Neural cell (in vitro differentiated cells): ENCODE results near the gene FKTN. TPM values are rescaled to one million over a fixed set of nuclear protein-coding genes. Genes with fewer than 3 reads are reported as not detected.

Source experiments
- H2AFZ ChIP-seq: fragments of 200-600, 300-800 bp; sonication (generic), shearing (Covaris generic); 2 replicates; pipeline ENCODE4 v1.6.0; 2014; ENCODE audit warnings: low read depth, mild to moderate bottlenecking, antibody characterized with exemption, low read length, moderate library complexity
- H3F3A ChIP-seq: fragments of 200-600 bp; shearing (Covaris generic); 2 replicates; pipeline ENCODE4 v1.6.1; 2016; ENCODE audit warnings: mild to moderate bottlenecking, moderate library complexity, mixed read lengths, antibody characterized with exemption, low read length; ENCODE audit not compliant: insufficient read depth, poor library complexity, severe bottlenecking
- H3K27ac ChIP-seq: fragments of 200-600, 300-800 bp; sonication (generic), shearing (Covaris generic); 2 replicates; pipeline ENCODE4 v1.5.1; 2014; ENCODE audit warnings: mild to moderate bottlenecking, low read length, moderate library complexity
- H3K27me3 ChIP-seq: fragments of 300-800, 200-600 bp; sonication (generic), shearing (Covaris generic); 2 replicates; pipeline ENCODE4 v1.6.0; 2014; ENCODE audit warnings: mild to moderate bottlenecking, low read depth, low read length, moderate library complexity; ENCODE audit not compliant: insufficient read depth
- H3K36me3 ChIP-seq: fragments of 300-800, 200-600 bp; sonication (generic), shearing (Covaris generic); 2 replicates; pipeline ENCODE4 v1.5.1; 2014; ENCODE audit warnings: mild to moderate bottlenecking, antibody characterized with exemption, low read length, moderate library complexity; ENCODE audit not compliant: insufficient read depth
- H3K4me2 ChIP-seq: fragments of 300-800, 200-600 bp; sonication (generic), shearing (Covaris generic); 2 replicates; pipeline ENCODE4 v1.6.0; 2014; ENCODE audit warnings: mild to moderate bottlenecking, low read length
- H3K4me3 ChIP-seq: fragments of 300-800, 200-600 bp; sonication (generic), shearing (Covaris generic); 2 replicates; pipeline ENCODE4 v1.5.1; 2014; ENCODE audit warnings: mild to moderate bottlenecking, low read length, moderate library complexity
- H3K79me2 ChIP-seq: fragments of 200-600 bp; shearing (Covaris generic); replicated peaks from 2 replicates; pipeline ENCODE4 v1.6.0; 2014; ENCODE audit warnings: mild to moderate bottlenecking, low read length, moderate library complexity; ENCODE audit not compliant: insufficient read depth
- H3K9ac ChIP-seq: fragments of 300-800, 200-600 bp; sonication (generic), shearing (Covaris generic); 2 replicates; pipeline ENCODE4 v1.6.1; 2016; ENCODE audit warnings: mild to moderate bottlenecking, low read length, mixed read lengths
- H3K9me2 ChIP-seq: fragments of 200-600 bp; shearing (Covaris generic); 2 replicates; pipeline ENCODE4 v1.6.1; 2016; ENCODE audit warnings: mild to moderate bottlenecking, low read length, mixed read lengths; ENCODE audit not compliant: insufficient read depth
- H3K9me3 ChIP-seq: fragments of 200-600, 300-800 bp; sonication (generic), shearing (Covaris generic); 2 replicates; pipeline ENCODE4 v1.6.1; 2016; ENCODE audit warnings: mild to moderate bottlenecking, mixed run types, low read length, moderate library complexity, mixed read lengths
- H4K20me1 ChIP-seq: fragments of 200-600 bp; shearing (Covaris generic); 2 replicates; pipeline ENCODE4 v1.6.1; 2016; ENCODE audit warnings: mild to moderate bottlenecking, mixed run types; ENCODE audit not compliant: insufficient read depth
- CTCF ChIP-seq: fragments of 450-650 bp; IDR thresholded peaks from 2 replicates; pipeline ENCODE4 v1.5.1; 2014; ENCODE audit warnings: antibody characterized with exemption, mild to moderate bottlenecking, moderate library complexity; ENCODE audit not compliant: poor library complexity, severe bottlenecking
- EP300 ChIP-seq: fragments of 450-650 bp; conservative IDR thresholded peaks from 2 replicates; pipeline ENCODE4 v1.6.1; 2014; ENCODE audit warnings: antibody characterized with exemption, mild to moderate bottlenecking, moderate library complexity; ENCODE audit not compliant: poor library complexity, severe bottlenecking
- EZH2 ChIP-seq: fragments of 200-600, 300-800 bp; shearing (Covaris generic), sonication (generic); IDR thresholded peaks from 2 replicates; pipeline ENCODE4 v1.6.1; 2014; ENCODE audit warnings: antibody characterized with exemption, low read length, borderline replicate concordance, mild to moderate bottlenecking; ENCODE audit not compliant: insufficient read depth, poor library complexity, severe bottlenecking
- MXI1 ChIP-seq: fragments of 450-650 bp; conservative IDR thresholded peaks from 2 replicates; pipeline ENCODE4 v1.6.1; 2014; ENCODE audit warnings: antibody characterized with exemption, mild to moderate bottlenecking; ENCODE audit not compliant: poor library complexity, severe bottlenecking
- POLR2AphosphoS5 ChIP-seq: IDR thresholded peaks from 2 replicates; pipeline ENCODE4 v1.6.1; 2012
- RAD21 ChIP-seq: fragments of 450-650 bp; conservative IDR thresholded peaks from 2 replicates; pipeline ENCODE4 v1.6.1; 2014; ENCODE audit warnings: antibody characterized with exemption, mild to moderate bottlenecking, moderate library complexity
- REST ChIP-seq: IDR thresholded peaks from 2 replicates; pipeline ENCODE4 v1.6.1; 2012; ENCODE audit warnings: borderline replicate concordance
- SMC3 ChIP-seq: fragments of 450-650 bp; conservative IDR thresholded peaks from 2 replicates; pipeline ENCODE4 v1.6.1; 2014; ENCODE audit warnings: antibody characterized with exemption, mild to moderate bottlenecking, moderate library complexity; ENCODE audit not compliant: poor library complexity
- TAF1 ChIP-seq: IDR thresholded peaks from 2 replicates; pipeline ENCODE4 v1.6.1; 2012; ENCODE audit warnings: low read depth
- polyA plus RNA-seq: library from polyadenylated mRNA; depleted of rRNA; stranded (reverse); fragments of >200 nt; gene quantifications from 2 replicates; pipeline ENCODE4 v1.2.3, GENCODE V29; 2014

FKTN gene
- polyA plus RNA-seq, 1 donor from 2014 or later = 52.1 TPM

DNA sequence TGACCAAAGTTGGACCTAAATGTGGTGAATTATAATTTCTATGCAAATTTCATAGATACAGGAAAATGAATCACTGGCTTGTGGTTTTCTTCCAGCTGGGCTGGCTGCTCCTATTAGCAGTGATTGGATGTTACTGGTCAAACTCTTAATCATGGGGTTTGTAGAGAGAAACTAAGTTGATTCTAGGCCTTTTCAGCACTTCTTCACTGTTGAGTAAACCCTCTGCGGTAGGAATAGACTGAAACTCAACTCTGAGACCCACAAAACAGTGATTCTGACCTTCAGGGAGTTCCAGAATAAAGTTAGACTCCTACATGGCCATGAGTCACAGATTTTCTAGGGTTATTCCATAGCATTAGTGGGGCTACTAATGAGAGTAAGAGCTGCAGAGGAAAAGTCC lies 47.9 kb upstream of the FKTN start:
- Histone ChIP-seq H3K9me2 (no peaks in the 10 kb centered on the region), H3K27ac (no peak overlapping the region), H3K27me3 (no peaks in the 10 kb centered on the region), H3K4me3 (no peak overlapping the region), H3K9me3 (no peaks in the 10 kb centered on the region), H2AFZ (no peak overlapping the region), H3K79me2 (no peaks in the 10 kb centered on the region), H3F3A (no peaks in the 10 kb centered on the region), H3K36me3 (peaks cover 4% of the 10 kb centered on the region), H3K9ac (no peak overlapping the region), H3K4me2 (no peak overlapping the region), H4K20me1 (no peaks in the 10 kb centered on the region)
- no peak for TF ChIP-seq POLR2AphosphoS5
- no peak for TF ChIP-seq CTCF
- TF ChIP-seq EP300 = no peak
- no peak for TF ChIP-seq REST
- no peak for TF ChIP-seq EZH2
- TF ChIP-seq TAF1 = no peak
- TF ChIP-seq SMC3 = no peak
- TF ChIP-seq MXI1 = no peak
- no peak for TF ChIP-seq RAD21

GRCh38 chr9:105511446-105511845 lies 46.5 kb upstream of the FKTN start:
- no peak overlapping the region for H3K4me3 ChIP-seq
- no peaks in the 10 kb centered on the region for H3K79me2 ChIP-seq
- no peaks in the 10 kb centered on the region for H3K9me3 ChIP-seq
- no peak overlapping the region for H2AFZ ChIP-seq
- H3K36me3 ChIP-seq = peaks cover 4% of the 10 kb centered on the region
- no peaks in the 10 kb centered on the region for H3F3A ChIP-seq
- no peak overlapping the region for H3K27ac ChIP-seq
- TF ChIP-seq TAF1 = no peak
- no peak for TF ChIP-seq POLR2AphosphoS5
- no peak for TF ChIP-seq CTCF
- no peak for TF ChIP-seq MXI1
- TF ChIP-seq SMC3 = no peak
- H3K9ac ChIP-seq = no peak overlapping the region
- H3K9me2 ChIP-seq = no peaks in the 10 kb centered on the region
- H3K27me3 ChIP-seq = no peaks in the 10 kb centered on the region
- H3K4me2 ChIP-seq = no peak overlapping the region
- no peaks in the 10 kb centered on the region for H4K20me1 ChIP-seq
